HEK293 (cell line): Measurements from ENCODE around the gene FBLN2.

ENCODE experiments used
- CTCF ChIA-PET: fragments of 350-600 bp; formaldehyde crosslinking; extraction: SDS; loops from one replicate; lab custom pipeline; 2021; ENCODE audit warnings: antibody characterized with exemption; lab: Yijun Ruan, JAX
- POLR2A ChIA-PET: fragments of 300-600 bp; formaldehyde crosslinking; extraction: SDS; loops from one replicate; lab custom pipeline; 2020; ENCODE audit warnings: antibody characterized with exemption, inconsistent platforms; lab: Yijun Ruan, JAX
- H3K27ac ChIP-seq: fragments of 200-500 bp; sonication (Bioruptor generic); 2 replicates; pipeline ENCODE4 v1.5.1; 2014; ENCODE audit warnings: low read depth, low read length, control low read depth, inconsistent platforms; ENCODE audit errors: extremely low read depth
- H3K36me3 ChIP-seq, 2 experiments: fragments of 200-500 bp in 1 of 2; sonication (Bioruptor generic) in 1 of 2; 1 replicate in 1 of 2; 2 replicates in 1 of 2; pipeline ENCODE4 v1.5.1; 2014 to 2017; ENCODE audit warnings: inconsistent platforms in 2 of 2, low read length in 2 of 2; ENCODE audit not compliant: control insufficient read depth in 2 of 2, insufficient read depth in 1 of 2
- H3K4me1 ChIP-seq: fragments of 200-500 bp; sonication (Bioruptor generic); 2 replicates; pipeline ENCODE4 v1.5.1; 2014; ENCODE audit warnings: mild to moderate bottlenecking, low read length, inconsistent platforms; ENCODE audit not compliant: control insufficient read depth, insufficient read depth
- H3K4me3 ChIP-seq: 2 replicates; pipeline ENCODE4 v1.5.1; 2011; ENCODE audit warnings: low read depth, mild to moderate bottlenecking, control low read depth, low read length, moderate library complexity
- H3K9me3 ChIP-seq: fragments of 200-500 bp; sonication (Bioruptor generic); 2 replicates; pipeline ENCODE4 v1.5.1; 2014; ENCODE audit warnings: low read depth, low read length, inconsistent platforms; ENCODE audit not compliant: control insufficient read depth, insufficient read depth
- BCL11B ChIP-seq: fragments of 450-650 bp; formaldehyde crosslinking; IDR thresholded peaks from 2 replicates; pipeline ENCODE4 v1.5.1; 2016; ENCODE audit warnings: low read depth, missing biosample characterization, missing genetic modification characterization
- EGR2 ChIP-seq: fragments of 450-650 bp; formaldehyde crosslinking; IDR thresholded peaks from 2 replicates; pipeline ENCODE4 v1.5.1; 2016; ENCODE audit warnings: low read depth, missing biosample characterization, missing genetic modification characterization
- FEZF1 ChIP-seq: fragments of 450-650 bp; formaldehyde crosslinking; IDR thresholded peaks from 2 replicates; pipeline ENCODE4 v1.5.1; 2016; ENCODE audit warnings: missing biosample characterization, missing genetic modification characterization
- IKZF3 ChIP-seq: fragments of 450-650 bp; IDR thresholded peaks from 2 replicates; pipeline ENCODE4 v1.5.0; 2018; ENCODE audit warnings: missing biosample characterization, mild to moderate bottlenecking, missing genetic modification characterization, moderate library complexity
- KLF1 ChIP-seq: fragments of 450-650 bp; formaldehyde crosslinking; IDR thresholded peaks from 2 replicates; pipeline ENCODE4 v1.5.1; 2016; ENCODE audit warnings: missing biosample characterization, missing genetic modification characterization
- REPIN1 ChIP-seq: fragments of 450-650 bp; formaldehyde crosslinking; IDR thresholded peaks from 2 replicates; pipeline ENCODE4 v1.5.1; 2017; ENCODE audit warnings: missing biosample characterization, missing genetic modification characterization, low read depth
- SP2 ChIP-seq: fragments of 450-650 bp; formaldehyde crosslinking; IDR thresholded peaks from 2 replicates; pipeline ENCODE4 v1.5.1; 2016; ENCODE audit warnings: missing biosample characterization, missing genetic modification characterization
- YY2 ChIP-seq: fragments of 450-650 bp; formaldehyde crosslinking; IDR thresholded peaks from 2 replicates; pipeline ENCODE4 v1.5.1; 2016; ENCODE audit warnings: missing biosample characterization, missing genetic modification characterization
- ZBTB1 ChIP-seq: fragments of 450-650 bp; formaldehyde crosslinking; IDR thresholded peaks from 2 replicates; pipeline ENCODE4 v1.5.1; 2016; ENCODE audit warnings: missing biosample characterization, missing genetic modification characterization
- ZBTB17 ChIP-seq: fragments of 450-650 bp; formaldehyde crosslinking; IDR thresholded peaks from 2 replicates; pipeline ENCODE4 v1.5.1; 2016; ENCODE audit warnings: missing biosample characterization, missing genetic modification characterization
- ZFHX2 ChIP-seq: fragments of 450-650 bp; formaldehyde crosslinking; conservative IDR thresholded peaks from 2 replicates; pipeline ENCODE4 v1.5.1; 2016; ENCODE audit warnings: missing biosample characterization, missing genetic modification characterization
- ZFP3 ChIP-seq: fragments of 450-650 bp; formaldehyde crosslinking; IDR thresholded peaks from 2 replicates; pipeline ENCODE4 v1.5.1; 2016; ENCODE audit warnings: low read depth, missing biosample characterization, missing genetic modification characterization
- ZIC2 ChIP-seq: fragments of 450-650 bp; formaldehyde crosslinking; IDR thresholded peaks from 2 replicates; pipeline ENCODE4 v1.5.1; 2016; ENCODE audit warnings: missing biosample characterization, missing genetic modification characterization
- ZNF140 ChIP-seq: fragments of 450-650 bp; formaldehyde crosslinking; IDR thresholded peaks from 2 replicates; pipeline ENCODE4 v1.5.1; 2016; ENCODE audit warnings: missing biosample characterization, missing genetic modification characterization
- ZNF146 ChIP-seq: fragments of 450-650 bp; formaldehyde crosslinking; IDR thresholded peaks from 2 replicates; pipeline ENCODE4 v1.5.1; 2016; ENCODE audit warnings: missing biosample characterization, missing genetic modification characterization
- ZNF280D ChIP-seq: fragments of 450-650 bp; formaldehyde crosslinking; IDR thresholded peaks from 2 replicates; pipeline ENCODE4 v1.5.1; 2016; ENCODE audit warnings: missing biosample characterization, missing genetic modification characterization
- ZNF404 ChIP-seq: fragments of 450-650 bp; formaldehyde crosslinking; IDR thresholded peaks from 2 replicates; pipeline ENCODE4 v1.5.1; 2017; ENCODE audit warnings: missing biosample characterization, missing genetic modification characterization
- ZNF549 ChIP-seq: fragments of 450-650 bp; IDR thresholded peaks from 2 replicates; pipeline ENCODE4 v1.5.1; 2018; ENCODE audit warnings: missing biosample characterization, missing genetic modification characterization, mild to moderate bottlenecking, inconsistent platforms, moderate library complexity
- ZNF660 ChIP-seq: fragments of 450-650 bp; IDR thresholded peaks from 2 replicates; pipeline ENCODE4 v1.5.1; 2018; ENCODE audit warnings: missing biosample characterization, mild to moderate bottlenecking, missing genetic modification characterization
- TF ChIP-seq, protein P1 (sequence below): fragments of 450-650 bp; formaldehyde crosslinking; IDR thresholded peaks from 2 replicates; pipeline ENCODE4 v1.5.1; 2016; ENCODE audit warnings: missing biosample characterization, missing genetic modification characterization
- TF ChIP-seq, protein P2 (sequence below): fragments of 450-650 bp; formaldehyde crosslinking; IDR thresholded peaks from 2 replicates; pipeline ENCODE4 v1.5.1; 2016; ENCODE audit warnings: missing biosample characterization, missing genetic modification characterization
- TF ChIP-seq, protein P3 (sequence below): fragments of 450-650 bp; formaldehyde crosslinking; IDR thresholded peaks from 2 replicates; pipeline ENCODE4 v1.5.1; 2016; ENCODE audit warnings: missing biosample characterization, missing genetic modification characterization, low read depth
- TF ChIP-seq, protein P4 (sequence below): fragments of 450-650 bp; IDR thresholded peaks from 2 replicates; pipeline ENCODE4 v1.5.1; 2018; ENCODE audit warnings: missing biosample characterization, missing genetic modification characterization
- TF ChIP-seq, protein P5 (sequence below): fragments of 450-650 bp; formaldehyde crosslinking; IDR thresholded peaks from 2 replicates; pipeline ENCODE4 v1.5.1; 2016; ENCODE audit warnings: missing biosample characterization, missing genetic modification characterization

The FBLN2 gene

GRCh38 chr3:13661121-13661520 is 112.2 kb downstream of the FBLN2 start:
- TF ChIP-seq BCL11B (tag by site-specific recombination) (no peak), ZBTB1 (tag by site-specific recombination) (no peak), YY2 (tag by site-specific recombination) (no peak), IKZF3 (tag by site-specific recombination) (no peak), ZNF549 (tag by site-specific recombination) (no peak), ZNF146 (tag by site-specific recombination) (no peak), KLF1 (tag by site-specific recombination) (no peak), SP2 (tag by site-specific recombination) (no peak), ZBTB17 (tag by site-specific recombination) (no peak), ZNF140 (no peak), REPIN1 (no peak), ZNF280D (tag by site-specific recombination) (no peak), ZIC2 (no peak), ZNF404 (tag by site-specific recombination) (no peak), ZFP3 (no peak)
- TF ChIP-seq, protein P1, sequence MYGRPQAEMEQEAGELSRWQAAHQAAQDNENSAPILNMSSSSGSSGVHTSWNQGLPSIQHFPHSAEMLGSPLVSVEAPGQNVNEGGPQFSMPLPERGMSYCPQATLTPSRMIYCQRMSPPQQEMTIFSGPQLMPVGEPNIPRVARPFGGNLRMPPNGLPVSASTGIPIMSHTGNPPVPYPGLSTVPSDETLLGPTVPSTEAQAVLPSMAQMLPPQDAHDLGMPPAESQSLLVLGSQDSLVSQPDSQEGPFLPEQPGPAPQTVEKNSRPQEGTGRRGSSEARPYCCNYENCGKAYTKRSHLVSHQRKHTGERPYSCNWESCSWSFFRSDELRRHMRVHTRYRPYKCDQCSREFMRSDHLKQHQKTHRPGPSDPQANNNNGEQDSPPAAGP (tag by site-specific recombination): no peak
- TF ChIP-seq, protein P2, sequence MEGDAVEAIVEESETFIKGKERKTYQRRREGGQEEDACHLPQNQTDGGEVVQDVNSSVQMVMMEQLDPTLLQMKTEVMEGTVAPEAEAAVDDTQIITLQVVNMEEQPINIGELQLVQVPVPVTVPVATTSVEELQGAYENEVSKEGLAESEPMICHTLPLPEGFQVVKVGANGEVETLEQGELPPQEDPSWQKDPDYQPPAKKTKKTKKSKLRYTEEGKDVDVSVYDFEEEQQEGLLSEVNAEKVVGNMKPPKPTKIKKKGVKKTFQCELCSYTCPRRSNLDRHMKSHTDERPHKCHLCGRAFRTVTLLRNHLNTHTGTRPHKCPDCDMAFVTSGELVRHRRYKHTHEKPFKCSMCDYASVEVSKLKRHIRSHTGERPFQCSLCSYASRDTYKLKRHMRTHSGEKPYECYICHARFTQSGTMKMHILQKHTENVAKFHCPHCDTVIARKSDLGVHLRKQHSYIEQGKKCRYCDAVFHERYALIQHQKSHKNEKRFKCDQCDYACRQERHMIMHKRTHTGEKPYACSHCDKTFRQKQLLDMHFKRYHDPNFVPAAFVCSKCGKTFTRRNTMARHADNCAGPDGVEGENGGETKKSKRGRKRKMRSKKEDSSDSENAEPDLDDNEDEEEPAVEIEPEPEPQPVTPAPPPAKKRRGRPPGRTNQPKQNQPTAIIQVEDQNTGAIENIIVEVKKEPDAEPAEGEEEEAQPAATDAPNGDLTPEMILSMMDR (tag by site-specific recombination): no peak
- TF ChIP-seq, protein P3, sequence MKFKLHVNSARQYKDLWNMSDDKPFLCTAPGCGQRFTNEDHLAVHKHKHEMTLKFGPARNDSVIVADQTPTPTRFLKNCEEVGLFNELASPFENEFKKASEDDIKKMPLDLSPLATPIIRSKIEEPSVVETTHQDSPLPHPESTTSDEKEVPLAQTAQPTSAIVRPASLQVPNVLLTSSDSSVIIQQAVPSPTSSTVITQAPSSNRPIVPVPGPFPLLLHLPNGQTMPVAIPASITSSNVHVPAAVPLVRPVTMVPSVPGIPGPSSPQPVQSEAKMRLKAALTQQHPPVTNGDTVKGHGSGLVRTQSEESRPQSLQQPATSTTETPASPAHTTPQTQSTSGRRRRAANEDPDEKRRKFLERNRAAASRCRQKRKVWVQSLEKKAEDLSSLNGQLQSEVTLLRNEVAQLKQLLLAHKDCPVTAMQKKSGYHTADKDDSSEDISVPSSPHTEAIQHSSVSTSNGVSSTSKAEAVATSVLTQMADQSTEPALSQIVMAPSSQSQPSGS (tag by site-specific recombination): no peak
- ChIA-PET POLR2A (interaction anchor here (0.5 kb wide), 1 partner anchor 8 kb away, joined by 4 read pairs; no protein-coding TSS in a partner anchor), CTCF (interaction anchor here (17.8 kb wide), 1 partner anchor 223 kb away, joined by 589 read pairs; the partner anchor contains the start of gene WNT7A)
- H3K9me3 ChIP-seq: no peaks in the 10 kb centered on the region
- no peak overlapping the region for H3K27ac ChIP-seq
- H3K36me3 ChIP-seq: no peaks in the 10 kb centered on the region
- H3K4me3 ChIP-seq: no peak overlapping the region
- no peaks in the 10 kb centered on the region for H3K4me1 ChIP-seq

- Histone ChIP-seq H3K27ac (no peak overlapping the region), H3K4me3 (no peak overlapping the region), H3K9me3 (no peaks in the 10 kb centered on the region), H3K4me1 (no peaks in the 10 kb centered on the region), H3K36me3 (no peaks in the 10 kb centered on the region)
- TF ChIP-seq ZBTB1 (tag by site-specific recombination): no peak
- TF ChIP-seq FEZF1: no peak
- TF ChIP-seq, protein P4, sequence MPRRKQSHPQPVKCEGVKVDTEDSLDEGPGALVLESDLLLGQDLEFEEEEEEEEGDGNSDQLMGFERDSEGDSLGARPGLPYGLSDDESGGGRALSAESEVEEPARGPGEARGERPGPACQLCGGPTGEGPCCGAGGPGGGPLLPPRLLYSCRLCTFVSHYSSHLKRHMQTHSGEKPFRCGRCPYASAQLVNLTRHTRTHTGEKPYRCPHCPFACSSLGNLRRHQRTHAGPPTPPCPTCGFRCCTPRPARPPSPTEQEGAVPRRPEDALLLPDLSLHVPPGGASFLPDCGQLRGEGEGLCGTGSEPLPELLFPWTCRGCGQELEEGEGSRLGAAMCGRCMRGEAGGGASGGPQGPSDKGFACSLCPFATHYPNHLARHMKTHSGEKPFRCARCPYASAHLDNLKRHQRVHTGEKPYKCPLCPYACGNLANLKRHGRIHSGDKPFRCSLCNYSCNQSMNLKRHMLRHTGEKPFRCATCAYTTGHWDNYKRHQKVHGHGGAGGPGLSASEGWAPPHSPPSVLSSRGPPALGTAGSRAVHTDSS: no peak
- TF ChIP-seq, protein P5, sequence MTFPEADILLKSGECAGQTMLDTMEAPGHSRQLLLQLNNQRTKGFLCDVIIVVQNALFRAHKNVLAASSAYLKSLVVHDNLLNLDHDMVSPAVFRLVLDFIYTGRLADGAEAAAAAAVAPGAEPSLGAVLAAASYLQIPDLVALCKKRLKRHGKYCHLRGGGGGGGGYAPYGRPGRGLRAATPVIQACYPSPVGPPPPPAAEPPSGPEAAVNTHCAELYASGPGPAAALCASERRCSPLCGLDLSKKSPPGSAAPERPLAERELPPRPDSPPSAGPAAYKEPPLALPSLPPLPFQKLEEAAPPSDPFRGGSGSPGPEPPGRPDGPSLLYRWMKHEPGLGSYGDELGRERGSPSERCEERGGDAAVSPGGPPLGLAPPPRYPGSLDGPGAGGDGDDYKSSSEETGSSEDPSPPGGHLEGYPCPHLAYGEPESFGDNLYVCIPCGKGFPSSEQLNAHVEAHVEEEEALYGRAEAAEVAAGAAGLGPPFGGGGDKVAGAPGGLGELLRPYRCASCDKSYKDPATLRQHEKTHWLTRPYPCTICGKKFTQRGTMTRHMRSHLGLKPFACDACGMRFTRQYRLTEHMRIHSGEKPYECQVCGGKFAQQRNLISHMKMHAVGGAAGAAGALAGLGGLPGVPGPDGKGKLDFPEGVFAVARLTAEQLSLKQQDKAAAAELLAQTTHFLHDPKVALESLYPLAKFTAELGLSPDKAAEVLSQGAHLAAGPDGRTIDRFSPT (tag by site-specific recombination): 0 out of 2 replicates have a peak, but pooled peaks have one; percentile 17
- no peak for TF ChIP-seq ZNF660
- peak; percentile 53; the same call in 1 of the 2 replicates for TF ChIP-seq EGR2 (tag by site-specific recombination)
- peak; percentile 60 for TF ChIP-seq ZFHX2 (tag by site-specific recombination)
- POLR2A ChIA-PET: no interaction called here
- CTCF ChIA-PET: interaction anchor here (0.5 to 17.8 kb wide), 2 partner anchors 56 to 222 kb away, joined by 3 to 589 read pairs; partner anchors contain the start of gene WNT7A
These were observed 113.4 kb downstream of the FBLN2 start for GRCh38 chr3:13662238-13662847.
